Skeletal muscle satellite cell (primary cell): ENCODE data around the gene CEP126.

Experiments
- H3K27me3 ChIP-seq: 2 replicates; pipeline ENCODE4 v1.7.0; 2013; ENCODE audit warnings: low read length; ENCODE audit not compliant: control insufficient read depth, insufficient read depth
- H3K36me3 ChIP-seq: 2 replicates; pipeline ENCODE4 v1.7.0; 2013; ENCODE audit warnings: mild to moderate bottlenecking, control low read depth, low read length; ENCODE audit not compliant: insufficient read depth
- H3K4me1 ChIP-seq: 2 replicates; pipeline ENCODE4 v1.7.0; 2013; ENCODE audit warnings: low read length; ENCODE audit not compliant: control insufficient read depth, insufficient read depth
- H3K4me2 ChIP-seq: 2 replicates; pipeline ENCODE4 v1.7.0; 2013; ENCODE audit warnings: mild to moderate bottlenecking, low read length
- H3K4me3 ChIP-seq: 2 replicates; pipeline ENCODE4 v1.7.0; 2013; ENCODE audit warnings: low read length
- H3K9ac ChIP-seq: 2 replicates; pipeline ENCODE4 v1.7.0; 2013; ENCODE audit warnings: mild to moderate bottlenecking, low read depth, low read length, moderate library complexity
- H3K9me3 ChIP-seq: replicated peaks from 2 replicates; pipeline ENCODE4 v1.7.0; 2013; ENCODE audit warnings: mild to moderate bottlenecking, control low read depth, low read length

CEP126 gene

GRCh38 chr11:102017026-102017425 is 102.2 kb downstream of the CEP126 start:
- Histone ChIP-seq H3K4me3 (no peak overlapping the region), H3K4me2 (no peak overlapping the region), H3K4me1 (no peaks in the 10 kb centered on the region), H3K9ac (no peak overlapping the region), H3K36me3 (no peaks in the 10 kb centered on the region), H3K9me3 (no peaks in the 10 kb centered on the region), H3K27me3 (no peaks in the 10 kb centered on the region)

GRCh38 chr11:102026217-102026616 is 111.4 kb downstream of the CEP126 start:
- Histone ChIP-seq H3K27me3 (no peaks in the 10 kb centered on the region), H3K4me2 (no peak overlapping the region), H3K9ac (no peak overlapping the region), H3K4me1 (no peaks in the 10 kb centered on the region), H3K4me3 (no peak overlapping the region), H3K9me3 (no peaks in the 10 kb centered on the region), H3K36me3 (no peaks in the 10 kb centered on the region)

- no peaks in the 10 kb centered on the region for H3K9me3 ChIP-seq
- H3K9ac ChIP-seq = no peak overlapping the region
- H3K4me2 ChIP-seq = no peak overlapping the region
- H3K4me1 ChIP-seq = no peaks in the 10 kb centered on the region
- no peaks in the 10 kb centered on the region for H3K36me3 ChIP-seq
- no peak overlapping the region for H3K4me3 ChIP-seq
- no peaks in the 10 kb centered on the region for H3K27me3 ChIP-seq
Measured at GRCh38 chr11:102026959-102027358, 112.1 kb downstream of the CEP126 start.

GRCh38 chr11:102036757-102037156 is 121.9 kb downstream of the CEP126 start:
- Histone ChIP-seq H3K9me3 (no peaks in the 10 kb centered on the region), H3K4me2 (no peak overlapping the region), H3K4me1 (no peaks in the 10 kb centered on the region), H3K27me3 (no peaks in the 10 kb centered on the region), H3K9ac (no peak overlapping the region), H3K36me3 (no peaks in the 10 kb centered on the region), H3K4me3 (no peak overlapping the region)

- Histone ChIP-seq H3K9ac (peak overlapping the region; percentile 87), H3K36me3 (no peaks in the 10 kb centered on the region), H3K4me1 (peaks cover 2% of the 10 kb centered on the region), H3K9me3 (no peaks in the 10 kb centered on the region), H3K4me3 (peak overlapping the region; percentile 82), H3K27me3 (no peaks in the 10 kb centered on the region), H3K4me2 (peak overlapping the region; percentile 94)
Measured at GRCh38 chr11:102046841-102047240, 132.0 kb downstream of the CEP126 start.

- Histone ChIP-seq H3K4me2 (peak within 1 kb of the TSS; percentile 94), H3K27me3 (no peaks in the 10 kb centered on the region), H3K9ac (peak within 1 kb of the TSS; percentile 87), H3K36me3 (no peaks in the 10 kb centered on the region), H3K4me3 (peak within 1 kb of the TSS; percentile 82), H3K4me1 (peaks cover 2% of the 10 kb centered on the region), H3K9me3 (no peaks in the 10 kb centered on the region)
Measured at GRCh38 chr11:102047305-102047924, 132.6 kb downstream of the CEP126 start, which contains the start of gene CFAP300. CFAP300 (plus strand) TSS chr11:102047437; CDS start chr11:102047471, 34 bp downstream.
